CD4-positive, alpha-beta T cell treated with Interleukin-4 for 1 hour (primary cell): ENCODE results near the gene EMSY.

Experiments used
- DNase-seq, 2 donors: peaks; one replicate each; pipeline ENCODE4 v3.0.0-alpha.2; 2020 to 2022

EMSY gene

GRCh38 chr11:76599041-76600013 lies 154.5 kb downstream of the EMSY start:
- DNase-seq = no peak

- DNase-seq = no peak
Measured at GRCh38 chr11:76600124-76600655, 155.4 kb downstream of the EMSY start.

GRCh38 chr11:76601272-76601671 lies 156.5 kb downstream of the EMSY start:
- DNase-seq = no peak

GRCh38 chr11:76601724-76602123 lies 156.9 kb downstream of the EMSY start:
- no peak for DNase-seq

GRCh38 chr11:76602431-76602861 lies 157.6 kb downstream of the EMSY start:
- no peak for DNase-seq
